HEK293T (cell line): ENCODE measurements around the gene GALK2.
"Not testable (repeated sequence)": the region's sequence is repeated elsewhere in the genome, so short reads cannot be mapped to it uniquely, and the experiment has no call there.

Experiments used
- CTCF ChIA-PET: fragments of 350-600 bp; formaldehyde crosslinking; extraction: SDS; loops from one replicate; lab custom pipeline; 2021; ENCODE audit warnings: antibody characterized with exemption, inconsistent platforms; lab: Yijun Ruan, JAX
- POLR2A ChIA-PET: fragments of 350-600 bp; formaldehyde crosslinking; extraction: SDS; loops from one replicate; lab custom pipeline; 2020; ENCODE audit warnings: antibody characterized with exemption, inconsistent platforms; lab: Yijun Ruan, JAX
- DNase-seq: peaks from one replicate; pipeline ENCODE4 v3.0.0; 2012; ENCODE audit warnings: mixed read lengths; ENCODE audit errors: extremely low spot score
- ARNT ChIP-seq: fragments of 450-650 bp; IDR thresholded peaks from 2 replicates; pipeline ENCODE4 v1.6.1; 2017; ENCODE audit warnings: mild to moderate bottlenecking
- BHLHE40 ChIP-seq: fragments of 450-650 bp; IDR thresholded peaks from 2 replicates; pipeline ENCODE4 v1.6.1; 2016; ENCODE audit warnings: mild to moderate bottlenecking, moderate library complexity, borderline replicate concordance
- CTBP1 ChIP-seq: fragments of 450-650 bp; IDR thresholded peaks from 2 replicates; pipeline ENCODE4 v1.6.1; 2016; ENCODE audit warnings: borderline replicate concordance
- ELF4 ChIP-seq: fragments of 450-650 bp; IDR thresholded peaks from 2 replicates; pipeline ENCODE4 v1.6.1; 2017; ENCODE audit warnings: antibody characterized with exemption
- FOXA1 ChIP-seq: fragments of 450-650 bp; IDR thresholded peaks from 2 replicates; pipeline ENCODE4 v1.6.1; 2016; ENCODE audit warnings: mild to moderate bottlenecking
- FOXK2 ChIP-seq: fragments of 450-650 bp; IDR thresholded peaks from 2 replicates; pipeline ENCODE4 v1.6.1; 2016; ENCODE audit warnings: mild to moderate bottlenecking
- FOXM1 ChIP-seq: fragments of 450-650 bp; IDR thresholded peaks from 2 replicates; pipeline ENCODE4 v1.6.1; 2017; ENCODE audit warnings: mild to moderate bottlenecking, borderline replicate concordance
- HDGF ChIP-seq: fragments of 450-650 bp; IDR thresholded peaks from 2 replicates; pipeline ENCODE4 v1.6.1; 2017; ENCODE audit warnings: antibody characterized with exemption, borderline replicate concordance
- L3MBTL2 ChIP-seq: fragments of 450-650 bp; conservative IDR thresholded peaks from 2 replicates; pipeline ENCODE4 v1.6.1; 2016; ENCODE audit warnings: mild to moderate bottlenecking
- LEF1 ChIP-seq: fragments of 450-650 bp; IDR thresholded peaks from 2 replicates; pipeline ENCODE4 v1.6.1; 2017; ENCODE audit warnings: mild to moderate bottlenecking, borderline replicate concordance
- NFRKB ChIP-seq: fragments of 450-650 bp; IDR thresholded peaks from 2 replicates; pipeline ENCODE4 v1.6.1; 2016; ENCODE audit warnings: mild to moderate bottlenecking, moderate library complexity
- PKNOX1 ChIP-seq: fragments of 450-650 bp; IDR thresholded peaks from 2 replicates; pipeline ENCODE4 v1.6.1; 2016
- SP1 ChIP-seq: fragments of 450-650 bp; IDR thresholded peaks from 2 replicates; pipeline ENCODE4 v1.6.1; 2017
- SUZ12 ChIP-seq: fragments of 450-650 bp; IDR thresholded peaks from 2 replicates; pipeline ENCODE4 v1.6.1; 2016; ENCODE audit warnings: mild to moderate bottlenecking
- TARDBP ChIP-seq: fragments of 450-650 bp; IDR thresholded peaks from 2 replicates; pipeline ENCODE4 v1.6.1; 2016
- ZNF384 ChIP-seq: fragments of 450-650 bp; IDR thresholded peaks from 2 replicates; pipeline ENCODE4 v1.6.1; 2016

The GALK2 gene

GRCh38 chr15:49327927-49328326, 157.9 kb downstream of the GALK2 start:
- ChIA-PET CTCF (no interaction called here), POLR2A (no interaction called here)
- DNase-seq: no peak
- TF ChIP-seq L3MBTL2 (no peak), ELF4 (no peak), ARNT (no peak), FOXK2 (no peak)

- ChIA-PET CTCF (no interaction called here), POLR2A (no interaction called here)
- DNase-seq: no peak
- no peak for TF ChIP-seq SP1
- TF ChIP-seq ELF4: no peak
- TF ChIP-seq CTBP1: no peak
- no peak for TF ChIP-seq NFRKB
- TF ChIP-seq FOXA1: no peak
- TF ChIP-seq SUZ12: no peak
These were observed 158.9 kb downstream of the GALK2 start for GRCh38 chr15:49328941-49329340.

GRCh38 chr15:49330166-49330565, 160.1 kb downstream of the GALK2 start:
- no peak for DNase-seq
- TF ChIP-seq FOXM1 (no peak), FOXA1 (no peak), PKNOX1 (no peak), BHLHE40 (no peak), ELF4 (no peak)
- POLR2A ChIA-PET: no interaction called here
- CTCF ChIA-PET: no interaction called here

- CTCF ChIA-PET: no interaction called here
- TF ChIP-seq ELF4: no peak
- DNase-seq: no peak
- POLR2A ChIA-PET: no interaction called here
These were observed 161.4 kb downstream of the GALK2 start for GRCh38 chr15:49331442-49331841.

GRCh38 chr15:49331951-49332350, 161.9 kb downstream of the GALK2 start:
- CTCF ChIA-PET: no interaction called here
- no peak for DNase-seq
- POLR2A ChIA-PET: no interaction called here
- TF ChIP-seq TARDBP (no peak), L3MBTL2 (no peak), FOXK2 (no peak), PKNOX1 (no peak)

- CTCF ChIA-PET: no interaction called here
- TF ChIP-seq TARDBP (no peak), HDGF (no peak)
- no peak for DNase-seq
- POLR2A ChIA-PET: no interaction called here
These were observed 169.6 kb downstream of the GALK2 start for GRCh38 chr15:49339656-49340055.

- CTCF ChIA-PET: no interaction called here
These were observed 173.5 kb downstream of the GALK2 start for GRCh38 chr15:49343546-49343945.

GRCh38 chr15:49354439-49354838, 184.4 kb downstream of the GALK2 start:
- DNase-seq, POLR2A ChIA-PET, CTCF ChIA-PET: not testable (repeated sequence)

More at GRCh38 chr15:49343546-49343945, 173.5 kb downstream of the GALK2 start:
- POLR2A ChIA-PET: interaction anchor here (0.7 kb wide), 1 partner anchor 23 kb away, joined by 3 read pairs; no protein-coding TSS in a partner anchor
- DNase-seq: no peak
- TF ChIP-seq LEF1: no peak
- no peak for TF ChIP-seq FOXA1
- no peak for TF ChIP-seq L3MBTL2
- no peak for TF ChIP-seq ARNT
- no peak for TF ChIP-seq HDGF
- TF ChIP-seq SP1: no peak
- TF ChIP-seq FOXM1: no peak
- no peak for TF ChIP-seq FOXK2
- no peak for TF ChIP-seq SUZ12
- no peak for TF ChIP-seq CTBP1
- TF ChIP-seq PKNOX1: no peak
- TF ChIP-seq BHLHE40: no peak
- TF ChIP-seq TARDBP: no peak
- TF ChIP-seq NFRKB: no peak
- TF ChIP-seq ZNF384: no peak
- TF ChIP-seq ELF4: no peak
